ENCODE results near the gene HBM. TPM values are rescaled to one million over a fixed set of nuclear protein-coding genes. Genes with fewer than 3 reads are reported as not detected.

The HBM gene
- total RNA-seq, 1 experiment from 2014 or later, result not detected

- POLR2A ChIA-PET (ENCODE audit: low non-redundant PET), result no interaction called here
- Histone ChIP-seq H3K4me1 (ENCODE audit: insufficient read depth, low read length, poor library complexity, severe bottlenecking) (peaks cover 3% of the 10 kb centered on the region), H3K27ac (ENCODE audit: low read depth, low read length, poor library complexity, severe bottlenecking) (no peak overlapping the region), H3K4me3 (ENCODE audit: low read depth, low read length, poor library complexity, severe bottlenecking) (no peak overlapping the region), H3K36me3 (ENCODE audit: insufficient read depth, low read length, poor library complexity, severe bottlenecking) (peaks cover 23% of the 10 kb centered on the region), H3K9me3 (ENCODE audit: low read depth, low read length, poor library complexity, severe bottlenecking) (no peaks in the 10 kb centered on the region), H3K27me3 (replicated peaks; ENCODE audit: insufficient read depth, low read depth, low read length, poor library complexity) (no peaks in the 10 kb centered on the region)
- CTCF ChIA-PET, result no interaction called here
- TF ChIP-seq CTCF (conservative IDR thresholded peaks at IDR 0.05; ENCODE audit: low read depth, low read length), result no peak
- no peak for TF ChIP-seq EZH2 (IDR thresholded peaks at IDR 0.05; ENCODE audit: borderline replicate concordance, low read depth, low read length, poor library complexity, severe bottlenecking)
- intact Hi-C loops (cut with micrococcal nuclease; ENCODE audit: unreplicated experiment), result no loop called here
- BruUV-seq (replicated peaks), result no TSS peak
- no peak for DNase-seq (ENCODE audit: low spot score)
Observed at GRCh38 chr16:118857-119256, 46.9 kb upstream of the HBM start.

- no peaks in the 10 kb centered on the region for H3K9me3 ChIP-seq (ENCODE audit: low read depth, low read length, poor library complexity, severe bottlenecking)
- TF ChIP-seq EZH2 (IDR thresholded peaks at IDR 0.05; ENCODE audit: borderline replicate concordance, low read depth, low read length, poor library complexity, severe bottlenecking) (no peak), CTCF (conservative IDR thresholded peaks at IDR 0.05; ENCODE audit: low read depth, low read length) (no peak)
- POLR2A ChIA-PET (ENCODE audit: low non-redundant PET), result no interaction called here
- H3K27me3 ChIP-seq (replicated peaks; ENCODE audit: insufficient read depth, low read depth, low read length, poor library complexity), result no peaks in the 10 kb centered on the region
- no peaks in the 10 kb centered on the region for H3K4me1 ChIP-seq (ENCODE audit: insufficient read depth, low read length, poor library complexity, severe bottlenecking)
- DNase-seq (ENCODE audit: low spot score), result no peak
- no peak overlapping the region for H3K4me3 ChIP-seq (ENCODE audit: low read depth, low read length, poor library complexity, severe bottlenecking)
- BruUV-seq (replicated peaks), result no TSS peak
- intact Hi-C loops (cut with micrococcal nuclease; ENCODE audit: unreplicated experiment), result no loop called here
- no peak overlapping the region for H3K27ac ChIP-seq (ENCODE audit: low read depth, low read length, poor library complexity, severe bottlenecking)
- H3K36me3 ChIP-seq (ENCODE audit: insufficient read depth, low read length, poor library complexity, severe bottlenecking), result peaks cover 23% of the 10 kb centered on the region
- CTCF ChIA-PET, result no interaction called here
Observed at GRCh38 chr16:119295-119694, 46.5 kb upstream of the HBM start.

GRCh38 chr16:119835-120491 lies 45.8 kb upstream of the HBM start:
- DNase-seq (ENCODE audit: low spot score), result no peak
- ChIA-PET CTCF (no interaction called here), POLR2A (ENCODE audit: low non-redundant PET) (no interaction called here)
- Histone ChIP-seq H3K36me3 (ENCODE audit: insufficient read depth, low read length, poor library complexity, severe bottlenecking) (peaks cover 23% of the 10 kb centered on the region), H3K4me3 (ENCODE audit: low read depth, low read length, poor library complexity, severe bottlenecking) (no peak overlapping the region), H3K4me1 (ENCODE audit: insufficient read depth, low read length, poor library complexity, severe bottlenecking) (no peaks in the 10 kb centered on the region), H3K27me3 (replicated peaks; ENCODE audit: insufficient read depth, low read depth, low read length, poor library complexity) (no peaks in the 10 kb centered on the region), H3K9me3 (ENCODE audit: low read depth, low read length, poor library complexity, severe bottlenecking) (no peaks in the 10 kb centered on the region), H3K27ac (ENCODE audit: low read depth, low read length, poor library complexity, severe bottlenecking) (no peak overlapping the region)
- BruUV-seq (replicated peaks), result no TSS peak
- intact Hi-C loops (cut with micrococcal nuclease; ENCODE audit: unreplicated experiment), result no loop called here
- TF ChIP-seq CTCF (conservative IDR thresholded peaks at IDR 0.05; ENCODE audit: low read depth, low read length) (no peak), EZH2 (IDR thresholded peaks at IDR 0.05; ENCODE audit: borderline replicate concordance, low read depth, low read length, poor library complexity, severe bottlenecking) (no peak)

All from A673 (cell line).